CD14-positive monocyte (primary cell): ENCODE results near the gene LETMD1. TPM values are rescaled to one million over a fixed set of nuclear protein-coding genes. Genes with fewer than 3 reads are reported as not detected.
A peak's percentile ranks its signal among the peaks of the same experiment; 100 is the strongest.

ENCODE experiments used
- DNase-seq, 3 donors: peaks; one replicate each; pipeline ENCODE4 v3.0.0-alpha.2; 2011 to 2022
- H2AFZ ChIP-seq: 2 replicates; pipeline ENCODE4 v1.6.0; 2012; ENCODE audit warnings: mild to moderate bottlenecking, low read depth, low read length, inconsistent platforms; ENCODE audit not compliant: insufficient read depth, poor library complexity, severe bottlenecking
- H3K27ac ChIP-seq, 2 donors: 1 replicate in 1 of 2; 2 replicates in 1 of 2; pipeline ENCODE4 v1.5.1; 2012 to 2013; ENCODE audit warnings: low read length in 2 of 2, control low read depth in 1 of 2, inconsistent platforms in 1 of 2, low read depth in 1 of 2, mild to moderate bottlenecking in 1 of 2
- H3K27me3 ChIP-seq, 2 donors: one replicate each; pipeline versions ENCODE4 v1.6.0 to v1.6.1; 2011 to 2013; ENCODE audit warnings: low read length in 2 of 2; ENCODE audit not compliant: control insufficient read depth in 2 of 2, insufficient read depth in 2 of 2
- H3K36me3 ChIP-seq, 2 donors: replicated peaks in 1 of 2; 1 replicate in 1 of 2; 2 replicates in 1 of 2; pipeline versions ENCODE4 v1.5.1 to v1.6.1; 2012 to 2013; ENCODE audit warnings: low read length in 2 of 2, control low read depth in 1 of 2, inconsistent platforms in 1 of 2, mild to moderate bottlenecking in 1 of 2; ENCODE audit not compliant: insufficient read depth in 2 of 2, control insufficient read depth in 1 of 2
- H3K4me1 ChIP-seq, 2 donors: 1 replicate in 1 of 2; 2 replicates in 1 of 2; pipeline versions ENCODE4 v1.5.1 to v1.6.1; 2012 to 2013; ENCODE audit warnings: low read length in 2 of 2, control low read depth in 1 of 2, inconsistent platforms in 1 of 2, mild to moderate bottlenecking in 1 of 2, moderate library complexity in 1 of 2; ENCODE audit not compliant: insufficient read depth in 2 of 2, control insufficient read depth in 1 of 2
- H3K4me2 ChIP-seq: replicated peaks from 2 replicates; pipeline ENCODE3; 2012; ENCODE audit warnings: low read length, moderate library complexity, mild to moderate bottlenecking; ENCODE audit not compliant: poor library complexity, severe bottlenecking; ENCODE audit errors: extremely low read depth
- H3K4me3 ChIP-seq, 3 experiments: fragments of 200-600 bp in 1 of 3; sonication (generic) in 1 of 3; replicated peaks in 1 of 3; 1 replicate in 2 of 3; 2 replicates in 1 of 3; pipeline ENCODE4 v1.5.1; 2011 to 2013; ENCODE audit warnings: low read length in 3 of 3, mild to moderate bottlenecking in 3 of 3, control low read depth in 2 of 3, low read depth in 2 of 3, inconsistent platforms in 1 of 3, moderate library complexity in 1 of 3
- H3K79me2 ChIP-seq: 2 replicates; pipeline ENCODE4 v1.6.0; 2012; ENCODE audit warnings: mild to moderate bottlenecking, control low read depth, inconsistent platforms, low read length, moderate library complexity; ENCODE audit not compliant: insufficient read depth
- H3K9ac ChIP-seq: 2 replicates; pipeline ENCODE4 v1.6.0; 2017; ENCODE audit warnings: low read length, mild to moderate bottlenecking; ENCODE audit not compliant: insufficient read depth, poor library complexity, severe bottlenecking
- H3K9me3 ChIP-seq, 2 donors: replicated peaks in 1 of 2; 1 replicate in 1 of 2; 2 replicates in 1 of 2; pipeline versions ENCODE4 v1.5.1 to v1.6.1; 2012 to 2013; ENCODE audit warnings: low read length in 2 of 2, control low read depth in 1 of 2; ENCODE audit not compliant: control insufficient read depth in 1 of 2, insufficient read depth in 1 of 2
- H4K20me1 ChIP-seq: 2 replicates; pipeline ENCODE4 v1.6.0; 2012; ENCODE audit warnings: mild to moderate bottlenecking, low read length, control low read depth, moderate library complexity; ENCODE audit not compliant: insufficient read depth
- H3K27ac Mint-ChIP-seq, 7 donors: one replicate each; pipeline ENCODE4 v1.8.0; 2020; ENCODE audit warnings: mild to moderate bottlenecking in 7 of 7, mixed read lengths in 7 of 7, moderate library complexity in 6 of 7, inconsistent platforms in 2 of 7
- H3K27me3 Mint-ChIP-seq, 3 donors: one replicate each; pipeline ENCODE4 v1.8.0; 2021 to 2022; ENCODE audit warnings: low read depth in 3 of 3, mild to moderate bottlenecking in 3 of 3, mixed read lengths in 3 of 3, moderate library complexity in 3 of 3, inconsistent platforms in 1 of 3
- H3K36me3 Mint-ChIP-seq, 2 donors: one replicate each; pipeline ENCODE4 v1.8.0; 2020; ENCODE audit warnings: mixed read lengths in 2 of 2, inconsistent platforms in 1 of 2, mild to moderate bottlenecking in 1 of 2
- H3K4me1 Mint-ChIP-seq: one replicate; pipeline ENCODE4 v1.8.0; 2020; ENCODE audit warnings: mild to moderate bottlenecking, mixed read lengths
- H3K4me3 Mint-ChIP-seq, 2 donors: one replicate each; pipeline ENCODE4 v1.8.0; 2020; ENCODE audit warnings: mild to moderate bottlenecking in 2 of 2, mixed read lengths in 2 of 2, moderate library complexity in 1 of 2
- H3K9me3 Mint-ChIP-seq, 7 donors: one replicate each; pipeline ENCODE4 v1.8.0; 2020 to 2022; ENCODE audit warnings: mixed read lengths in 7 of 7, mild to moderate bottlenecking in 6 of 7, moderate library complexity in 6 of 7, inconsistent platforms in 2 of 7
- WGBS: methylation state at CpG from one replicate; pipeline ENCODE4 v1.1.5; 2013; ENCODE audit warnings: missing lambda C conversion rate; ENCODE audit not compliant: insufficient coverage; 5-methylcytosine and 5-hydroxymethylcytosine counted together
- intact Hi-C, 2 donors: fragments of 100-400 bp; cut with micrococcal nuclease; formaldehyde crosslinking; loops; one replicate each; pipeline versions ENCODE4 v1.15.0 to v1.15.1; 2023
- polyA plus RNA-seq, 3 donors: library from polyadenylated mRNA; depleted of rRNA in 1 of 3; unstranded in 2 of 3; stranded (reverse) in 1 of 3; fragments of 300-500 nt in 2 of 3; fragments of >200 nt in 1 of 3; fragmentation: Illumina TruSeq in 2 of 3; gene quantifications; 1 replicate in 2 of 3; 2 replicates in 1 of 3; pipeline ENCODE4 v1.2.3, GENCODE V29; 2012 to 2021
- TF ChIP-seq, protein P1 (sequence below): fragments of 200-600 bp; IDR thresholded peaks from one replicate; pipeline ENCODE4 v1.8.0; 2022; ENCODE audit warnings: antibody characterized with exemption, mild to moderate bottlenecking

The LETMD1 gene
- polyA plus RNA-seq, 3 donors: 13.2 to 95.6 (median 16.8) TPM

DNA sequence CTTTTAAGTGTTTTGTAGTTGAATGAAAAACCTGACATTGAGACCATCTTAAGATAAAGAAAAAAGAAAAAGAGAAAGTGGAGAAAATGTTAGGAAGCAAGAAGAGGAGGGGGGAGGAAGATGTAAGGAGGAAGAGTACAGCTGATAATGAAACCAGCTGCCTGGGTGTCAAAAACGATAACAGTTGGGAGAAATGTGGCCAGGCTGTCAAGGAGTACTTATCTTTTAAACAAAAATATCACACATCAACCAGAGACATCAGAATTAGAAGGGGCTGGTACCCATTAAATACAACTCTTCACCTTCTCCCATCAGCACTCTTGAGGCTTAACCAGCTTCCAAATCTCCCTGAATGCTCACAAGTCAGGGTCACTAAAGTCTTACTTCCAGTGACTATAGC, 26.4 kb upstream of the LETMD1 start:
- Histone ChIP-seq H3K9ac (no peak overlapping the region), H3K27me3 (no peaks in the 10 kb centered on the region), H4K20me1 (peaks cover 57% of the 10 kb centered on the region), H3K27ac (peak overlapping the region; percentile 23 to 61), H3K4me3 (peak overlapping the region in 2 of 3 experiments; percentile 5 to 47), H3K4me1 (peaks cover 52 to 69% of the 10 kb centered on the region in 2 donors), H3K9me3 (no peaks in the 10 kb centered on the region), H3K36me3 (no peaks in the 10 kb centered on the region), H3K79me2 (peaks cover 89% of the 10 kb centered on the region), H2AFZ (no peak overlapping the region), H3K4me2 (peak overlapping the region; percentile 48)
- H3K27ac Mint-ChIP-seq: peak overlapping the region; percentile 70 to 93 (median 86)
- TF ChIP-seq, protein P1, sequence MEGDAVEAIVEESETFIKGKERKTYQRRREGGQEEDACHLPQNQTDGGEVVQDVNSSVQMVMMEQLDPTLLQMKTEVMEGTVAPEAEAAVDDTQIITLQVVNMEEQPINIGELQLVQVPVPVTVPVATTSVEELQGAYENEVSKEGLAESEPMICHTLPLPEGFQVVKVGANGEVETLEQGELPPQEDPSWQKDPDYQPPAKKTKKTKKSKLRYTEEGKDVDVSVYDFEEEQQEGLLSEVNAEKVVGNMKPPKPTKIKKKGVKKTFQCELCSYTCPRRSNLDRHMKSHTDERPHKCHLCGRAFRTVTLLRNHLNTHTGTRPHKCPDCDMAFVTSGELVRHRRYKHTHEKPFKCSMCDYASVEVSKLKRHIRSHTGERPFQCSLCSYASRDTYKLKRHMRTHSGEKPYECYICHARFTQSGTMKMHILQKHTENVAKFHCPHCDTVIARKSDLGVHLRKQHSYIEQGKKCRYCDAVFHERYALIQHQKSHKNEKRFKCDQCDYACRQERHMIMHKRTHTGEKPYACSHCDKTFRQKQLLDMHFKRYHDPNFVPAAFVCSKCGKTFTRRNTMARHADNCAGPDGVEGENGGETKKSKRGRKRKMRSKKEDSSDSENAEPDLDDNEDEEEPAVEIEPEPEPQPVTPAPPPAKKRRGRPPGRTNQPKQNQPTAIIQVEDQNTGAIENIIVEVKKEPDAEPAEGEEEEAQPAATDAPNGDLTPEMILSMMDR: no peak
- peak in 1 of 3 donors; percentile 20 for DNase-seq
- H3K27me3 Mint-ChIP-seq: peaks cover 0 to 2% (median 2%) of the 10 kb centered on the region in 3 donors
- H3K36me3 Mint-ChIP-seq: peaks cover 2 to 7% of the 10 kb centered on the region in 2 donors
- no CpG with 5 or more reads among the region's 1 CpG for WGBS
- intact Hi-C loops: loop anchor here in 1 of 2 donors (5.0 kb wide), 1 partner anchor 94 kb away; a partner anchor contains a TSS
- H3K9me3 Mint-ChIP-seq: no peaks in the 10 kb centered on the region
- H3K4me3 Mint-ChIP-seq: peak overlapping the region; percentile 7 to 82
- peaks cover 58% of the 10 kb centered on the region for H3K4me1 Mint-ChIP-seq

DNA sequence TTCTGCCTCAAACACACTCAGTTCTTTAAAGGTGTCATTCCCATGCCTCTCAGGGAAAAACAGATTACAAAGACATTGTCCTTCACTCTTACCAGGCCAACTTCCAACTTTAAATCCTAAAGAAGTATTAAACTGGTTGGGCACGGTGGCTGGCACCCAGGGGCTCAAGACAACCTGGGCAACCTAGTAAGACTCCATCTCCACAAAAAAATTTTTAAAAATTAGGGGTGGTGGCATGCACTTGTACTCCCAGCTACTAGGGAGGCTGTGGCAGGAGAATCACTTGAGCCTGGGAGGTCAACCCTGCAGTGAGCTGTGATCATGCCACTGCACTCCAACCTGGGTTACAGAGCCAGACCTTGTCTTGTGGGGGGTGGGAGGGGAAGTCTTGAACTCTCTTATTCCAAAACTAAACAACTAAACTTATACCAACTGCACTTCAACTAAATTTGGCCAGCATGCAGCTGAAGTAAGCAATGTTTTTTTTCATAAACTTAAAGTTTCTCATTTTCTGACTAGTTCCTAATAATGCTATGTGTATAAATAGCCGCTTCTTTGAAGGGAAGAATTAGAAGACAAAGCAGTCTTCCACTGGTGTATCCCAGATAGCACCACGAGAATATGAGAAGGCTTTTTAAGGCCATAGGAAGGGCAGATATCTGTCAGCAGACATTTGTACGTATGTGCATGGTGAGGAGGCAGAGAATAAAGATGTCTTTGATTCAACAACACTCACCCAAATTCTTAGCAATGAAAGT, 24.3 kb upstream of the LETMD1 start:
- Histone ChIP-seq H3K9ac (peak overlapping the region; percentile 58), H2AFZ (no peak overlapping the region), H3K36me3 (no peaks in the 10 kb centered on the region), H3K79me2 (peaks cover 68% of the 10 kb centered on the region), H3K27me3 (no peaks in the 10 kb centered on the region), H3K27ac (peak overlapping the region; percentile 88 to 90), H3K4me2 (peak overlapping the region; percentile 95), H3K4me3 (peak overlapping the region; percentile 8 to 93 (median 49)), H3K9me3 (no peaks in the 10 kb centered on the region), H3K4me1 (peaks cover 53 to 81% of the 10 kb centered on the region in 2 donors), H4K20me1 (peaks cover 38% of the 10 kb centered on the region)
- Mint-ChIP-seq H3K27me3 (peaks cover 3% of the 10 kb centered on the region in 3 donors), H3K36me3 (peaks cover 2 to 7% of the 10 kb centered on the region in 2 donors), H3K4me3 (peak overlapping the region; percentile 94 to 98), H3K4me1 (peaks cover 73% of the 10 kb centered on the region), H3K9me3 (peaks cover 0 to 7% (median 3%) of the 10 kb centered on the region in 7 donors), H3K27ac (peak overlapping the region; percentile 95 to 99 (median 97))
- no peak for DNase-seq
- WGBS: no CpG with 5 or more reads among the region's 4 CpGs
- intact Hi-C loops: loop anchor here in 1 of 2 donors (2.0 to 5.0 kb wide), 2 partner anchors 15 to 97 kb away; a partner anchor contains a TSS
- TF ChIP-seq, protein P1: no peak
